ENCODE measurements around the gene NAPB.
A peak's percentile ranks its signal among the peaks of the same experiment; 100 is the strongest.
"Not testable (repeated sequence)": the region's sequence is repeated elsewhere in the genome, so short reads cannot be mapped to it uniquely, and the experiment has no call there.

NAPB gene

DNA sequence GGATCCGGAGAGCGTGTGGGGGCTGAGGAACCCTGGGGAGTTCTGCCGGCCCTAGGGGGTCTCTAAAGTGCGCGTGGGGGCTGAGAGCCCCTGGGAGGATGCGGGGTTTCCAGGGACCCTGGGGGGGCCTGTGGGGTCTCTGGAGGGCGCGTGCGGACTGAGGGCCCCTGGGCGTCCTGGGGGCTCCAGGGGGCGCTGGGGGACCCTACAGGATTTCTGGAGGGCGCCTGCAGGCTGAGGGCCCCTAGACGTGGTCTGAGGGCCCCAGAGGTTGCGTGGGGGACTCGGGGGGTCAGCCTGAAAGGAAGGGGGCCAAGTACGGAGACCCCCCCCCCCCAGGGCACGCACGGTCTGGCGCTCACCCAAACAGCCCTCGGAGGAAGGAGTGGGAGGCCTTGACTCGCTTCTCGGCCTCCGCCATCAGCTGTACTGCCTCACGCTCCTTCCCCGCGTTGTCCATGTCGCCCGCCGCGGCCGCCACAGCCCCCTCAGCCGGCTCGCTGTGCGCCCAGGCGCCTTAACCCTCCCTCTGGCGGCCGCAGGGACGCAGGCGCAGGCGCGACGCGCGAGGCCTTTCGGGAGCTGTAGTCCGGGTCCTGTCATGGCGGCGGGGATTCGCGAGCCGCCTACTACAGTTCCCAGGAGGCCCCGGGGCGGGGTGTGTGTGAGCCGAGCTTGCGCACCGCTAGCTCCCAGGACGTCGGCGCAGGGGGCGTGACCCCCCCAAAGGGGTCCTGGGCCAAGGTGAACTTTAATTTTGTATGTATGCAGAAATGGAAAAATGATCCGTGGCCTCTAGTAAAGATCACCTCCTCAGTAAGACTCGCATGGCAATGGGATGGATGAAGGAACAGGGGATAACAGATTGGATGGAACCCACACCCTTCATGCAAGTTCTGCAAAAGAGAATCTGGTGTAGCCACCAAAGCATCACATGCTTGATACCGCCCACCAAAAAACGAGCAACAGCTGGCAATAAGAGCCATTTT lies at the start of gene NAPB:
TSS of gene NAPB (minus strand) at position 546 of the 989 bp plus-strand sequence. CDS start at position 460, 86 bp downstream.
- no peak for FAIRE-seq

DNA sequence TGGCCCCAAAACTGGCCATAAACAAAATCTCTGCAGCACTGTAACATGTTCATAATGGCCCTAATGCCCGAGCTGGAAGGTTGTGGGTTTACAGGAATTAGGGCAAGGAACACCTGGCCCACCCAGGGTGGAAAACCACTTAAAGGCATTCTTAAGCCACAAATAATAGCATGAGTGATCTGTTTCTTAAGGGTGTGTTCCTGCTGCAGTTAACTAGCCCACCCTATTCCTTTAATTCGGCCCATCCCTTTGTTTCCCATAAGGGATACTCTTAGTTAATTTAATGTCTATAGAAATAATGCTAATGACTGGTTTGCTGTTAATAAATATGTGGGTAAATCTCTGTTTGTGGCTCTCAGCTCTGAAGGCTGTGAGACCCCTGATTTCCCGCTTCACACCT lies 45.7 kb upstream of the NAPB start:
- not testable (repeated sequence) for FAIRE-seq

DNA sequence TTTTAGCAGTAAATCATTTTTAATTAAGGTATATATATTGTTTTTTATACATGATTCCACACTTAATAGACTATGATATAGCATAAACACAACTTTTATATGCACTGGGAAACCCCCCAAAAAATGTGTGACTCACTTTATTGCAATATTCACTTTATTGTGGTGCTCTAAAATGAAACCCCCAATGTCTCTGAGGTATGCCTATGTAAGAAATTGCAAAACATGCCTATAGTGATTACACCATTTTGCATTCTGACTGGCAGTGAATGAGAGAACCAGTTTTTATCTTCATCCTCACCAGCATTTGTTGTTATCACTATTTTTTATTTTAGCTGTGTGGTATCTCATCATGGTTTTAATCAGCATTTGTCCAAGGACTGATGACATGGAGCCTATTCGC lies 39.9 kb upstream of the NAPB start:
- no peak for FAIRE-seq

DNA sequence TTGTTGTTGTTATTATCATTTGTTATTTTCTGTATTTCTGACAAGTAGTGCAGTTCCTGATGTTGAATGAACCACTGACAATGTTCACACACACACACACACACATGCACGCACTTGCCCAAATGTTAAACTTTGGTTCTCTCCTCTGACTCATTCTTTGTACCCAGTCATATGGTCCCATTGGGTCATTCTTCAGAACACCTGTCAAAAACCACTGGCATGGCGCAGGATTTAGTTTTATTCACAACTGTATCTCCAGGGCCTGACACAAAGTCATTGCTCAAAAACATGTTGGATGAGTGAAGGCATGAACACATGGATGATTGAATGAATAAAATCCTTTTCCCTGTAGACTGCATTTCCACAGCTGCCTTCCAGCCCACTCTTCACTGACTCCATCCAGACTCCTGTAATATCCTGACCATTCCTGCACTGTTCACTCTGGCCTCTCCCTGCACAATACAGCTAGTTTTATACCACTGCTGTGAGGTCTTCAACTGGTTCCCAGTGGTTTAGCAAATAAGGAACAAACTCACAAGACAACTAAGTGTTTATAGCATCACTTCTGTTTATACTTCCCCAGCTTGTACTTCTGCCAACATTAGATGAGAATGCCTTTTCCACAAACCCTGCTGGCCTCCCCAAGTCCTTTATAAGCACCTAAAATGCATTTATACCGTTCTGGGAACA lies 38.3 kb upstream of the NAPB start:
- no peak for FAIRE-seq

DNA sequence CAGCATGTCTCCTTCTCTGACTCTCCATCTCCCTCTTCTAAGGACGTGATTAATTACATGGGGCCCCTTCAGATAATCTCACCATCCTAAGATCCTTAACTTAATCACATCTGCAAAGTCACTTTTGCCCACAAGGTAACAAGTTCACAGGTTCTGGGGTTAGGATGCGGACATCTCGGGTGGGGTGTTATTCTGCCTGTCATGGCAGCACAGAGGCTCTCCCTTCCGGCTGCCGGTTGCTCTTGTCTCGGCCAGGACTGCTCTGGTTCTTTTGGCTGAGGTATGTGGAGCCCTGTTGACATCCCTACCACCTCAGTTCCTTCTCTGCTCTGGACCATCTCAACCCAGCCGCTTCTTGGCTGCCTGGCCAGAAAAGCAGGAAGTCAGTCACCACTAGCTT lies 35.6 kb upstream of the NAPB start:
- no peak for FAIRE-seq

DNA sequence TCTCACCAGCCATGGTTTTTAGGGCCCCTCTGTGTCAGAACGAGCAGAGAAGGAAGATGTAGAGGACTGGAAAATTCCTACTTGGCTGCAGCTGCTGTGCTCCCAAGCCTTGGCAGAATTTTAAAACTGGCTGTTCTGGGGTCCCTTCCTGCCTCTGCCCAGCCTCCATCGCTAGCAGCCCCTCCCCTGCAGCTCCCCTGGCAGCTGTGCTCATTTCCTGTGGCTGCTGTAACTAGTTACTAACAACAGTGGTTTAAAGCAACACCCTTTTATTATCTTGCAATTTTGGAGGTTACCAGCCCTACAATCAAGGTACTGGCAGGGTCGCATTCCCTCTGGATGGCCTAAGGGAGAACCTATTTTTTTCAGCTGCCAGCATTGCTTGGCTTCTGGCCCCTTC lies 35.1 kb upstream of the NAPB start:
- FAIRE-seq, result no peak

DNA sequence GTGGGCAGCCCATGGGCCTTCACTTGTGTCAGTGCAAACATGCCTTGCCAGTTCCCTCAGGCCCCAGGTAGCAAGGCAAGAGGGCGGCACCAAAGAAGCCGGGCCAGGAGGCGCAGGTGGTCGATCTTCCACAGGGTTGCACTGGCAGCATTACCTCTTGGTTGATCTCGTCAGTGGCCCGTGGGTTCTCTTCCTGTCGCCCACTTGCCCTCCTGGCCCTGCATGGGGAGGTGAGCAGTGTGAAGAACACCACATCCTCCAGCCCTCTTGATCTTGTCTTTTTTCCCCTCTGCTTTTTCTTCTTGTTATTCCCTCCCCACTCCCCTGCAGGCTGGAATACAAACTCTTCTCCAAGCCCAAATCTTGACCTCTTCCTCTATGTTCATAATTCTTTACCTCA lies 34.4 kb upstream of the NAPB start:
- FAIRE-seq, result no peak

DNA sequence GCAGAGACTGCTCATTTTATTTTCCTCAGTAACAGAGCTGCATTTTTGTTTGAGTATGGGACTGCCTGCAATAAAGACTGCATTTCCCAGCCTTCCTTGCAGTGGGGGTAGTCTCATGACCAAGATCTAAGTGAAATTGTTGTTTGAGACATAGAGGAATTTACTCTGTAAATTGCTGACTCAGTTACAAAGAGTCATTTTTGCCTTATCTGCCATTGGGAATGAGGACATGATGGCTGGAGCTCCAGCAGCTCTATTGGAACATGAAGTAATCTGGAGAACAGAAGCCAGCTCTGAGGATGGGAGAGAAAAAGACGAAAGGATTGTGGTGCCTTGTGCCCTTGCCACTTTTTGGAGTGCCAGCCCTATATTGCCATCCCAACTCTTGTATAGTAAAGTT lies 33.5 kb upstream of the NAPB start:
- no peak for FAIRE-seq

DNA sequence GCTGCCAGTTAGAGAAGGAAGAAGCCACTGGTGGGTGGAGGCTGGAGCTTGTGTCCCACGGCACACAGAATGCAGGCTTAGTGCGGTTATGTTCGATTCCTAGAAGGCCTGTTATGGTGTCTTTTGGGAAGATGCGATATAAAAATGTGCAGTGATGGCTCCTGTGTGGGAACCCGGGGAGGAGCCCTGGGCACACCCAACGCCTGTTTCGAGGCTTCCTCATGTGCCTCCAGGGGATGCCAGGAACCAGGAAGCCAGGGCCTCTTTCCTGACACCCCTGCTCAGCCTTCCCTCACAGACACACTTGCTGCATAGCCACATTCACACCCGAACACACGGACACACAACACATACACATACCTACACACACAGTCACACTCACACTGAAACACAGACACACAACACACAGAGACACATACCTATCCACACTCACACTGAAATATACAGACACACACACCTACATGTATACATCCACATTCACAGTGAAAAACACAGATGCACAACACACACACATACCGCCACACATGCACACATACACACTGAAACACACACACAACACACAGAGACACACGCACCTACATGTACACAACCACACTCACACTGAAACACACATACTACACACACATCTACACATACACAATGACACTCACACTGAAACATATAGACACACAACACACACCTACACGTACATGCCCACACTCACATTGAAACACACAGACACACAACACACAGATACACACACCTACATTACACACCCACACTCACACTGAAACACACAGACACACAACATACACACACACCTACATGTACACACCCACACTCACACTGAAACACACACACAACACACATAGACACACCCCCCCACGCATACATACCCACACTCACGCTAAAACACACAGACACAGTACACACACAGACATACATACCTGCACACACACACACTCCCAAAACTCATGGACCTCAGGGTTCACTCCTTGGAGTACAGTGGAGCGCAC lies 32.6 kb upstream of the NAPB start:
- no peak for FAIRE-seq

DNA sequence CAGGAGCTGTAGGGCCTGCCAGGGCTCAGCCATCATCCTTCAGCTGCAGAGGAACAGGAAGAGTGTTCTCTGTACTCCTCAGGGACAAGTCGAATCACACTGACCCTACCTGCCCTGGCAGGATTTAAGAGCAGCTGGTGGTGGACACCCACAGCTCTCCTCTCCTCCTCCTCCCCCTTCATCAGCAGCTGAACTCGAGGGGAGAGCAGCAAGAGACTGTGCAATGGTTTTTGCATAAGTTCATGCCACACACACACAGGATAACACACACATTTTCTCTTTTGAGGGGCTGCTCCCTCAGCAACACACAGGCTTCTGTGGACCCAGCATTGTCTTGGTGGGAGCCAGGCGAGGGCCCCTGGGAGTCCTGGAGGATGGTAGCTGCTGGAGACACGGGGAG lies 31.5 kb upstream of the NAPB start, which contains the start of gene CST11:
TSS of gene CST11 (minus strand) at position 101 of the 400 bp plus-strand sequence. CDS start at position 36, 65 bp downstream.
- no peak for FAIRE-seq

DNA sequence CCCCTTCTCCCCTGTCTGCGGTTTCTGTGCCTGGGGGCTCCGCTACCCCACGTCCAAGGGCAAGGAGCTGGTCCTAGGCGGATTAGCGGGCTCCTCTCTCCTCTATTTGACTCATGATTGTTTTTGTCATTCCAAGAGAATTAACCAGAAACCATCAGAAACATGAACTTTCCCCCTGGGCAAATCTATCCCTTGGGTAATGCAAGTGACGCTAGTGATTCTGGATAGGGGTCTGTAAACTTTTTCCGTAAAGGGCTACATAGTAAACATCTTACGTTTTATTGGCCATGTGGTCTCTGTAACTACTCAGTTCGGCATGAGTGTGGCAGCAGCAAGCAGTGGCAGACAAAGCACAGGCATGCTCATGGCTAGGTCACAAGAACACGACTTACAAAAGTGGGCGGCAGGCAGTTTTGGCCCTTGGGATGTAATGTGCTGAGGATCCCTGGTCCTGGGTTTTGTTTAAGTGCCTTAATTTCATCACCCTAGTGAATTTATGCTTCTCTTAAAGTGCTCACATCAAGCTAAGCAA lies 30.7 kb upstream of the NAPB start:
- no peak for FAIRE-seq

DNA sequence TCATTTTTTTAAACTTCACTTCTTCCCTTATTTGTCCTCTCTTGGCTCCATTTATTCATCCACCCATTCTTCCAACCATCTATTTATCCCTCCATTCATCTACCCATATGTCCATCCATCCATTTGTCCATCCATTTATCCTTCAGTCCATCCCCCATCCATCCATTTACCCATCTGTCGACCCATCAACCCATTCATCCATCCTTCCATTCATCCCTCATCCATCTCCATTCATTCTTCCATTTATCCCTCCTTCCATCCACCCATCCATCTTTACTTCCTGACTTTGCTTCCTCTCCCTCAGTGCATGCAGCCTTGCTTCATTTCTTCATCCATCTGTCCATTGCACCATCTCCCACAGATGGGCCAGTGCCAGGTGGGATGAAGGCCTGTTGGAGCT lies 29.6 kb upstream of the NAPB start:
- FAIRE-seq, result no peak

DNA sequence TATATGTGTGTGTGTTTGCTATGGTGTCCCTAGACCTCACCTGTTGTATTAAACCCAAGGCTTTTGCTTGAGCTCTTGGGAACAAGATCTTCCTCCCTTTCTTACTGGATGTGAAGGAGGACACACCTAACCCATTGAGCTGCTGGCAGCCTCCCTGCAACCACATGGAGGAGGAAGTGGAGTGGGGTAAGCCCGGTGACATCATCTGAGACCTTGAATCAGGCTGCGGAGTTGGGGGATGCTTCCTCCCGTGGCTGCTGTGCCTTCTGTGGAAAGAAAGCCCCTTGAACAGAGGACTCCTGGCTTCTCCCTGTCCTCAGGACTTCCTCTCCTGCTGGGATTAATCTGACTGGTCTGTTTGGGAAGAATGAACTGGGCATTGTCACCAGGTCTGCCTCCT lies 28.1 kb upstream of the NAPB start:
- no peak for FAIRE-seq

DNA sequence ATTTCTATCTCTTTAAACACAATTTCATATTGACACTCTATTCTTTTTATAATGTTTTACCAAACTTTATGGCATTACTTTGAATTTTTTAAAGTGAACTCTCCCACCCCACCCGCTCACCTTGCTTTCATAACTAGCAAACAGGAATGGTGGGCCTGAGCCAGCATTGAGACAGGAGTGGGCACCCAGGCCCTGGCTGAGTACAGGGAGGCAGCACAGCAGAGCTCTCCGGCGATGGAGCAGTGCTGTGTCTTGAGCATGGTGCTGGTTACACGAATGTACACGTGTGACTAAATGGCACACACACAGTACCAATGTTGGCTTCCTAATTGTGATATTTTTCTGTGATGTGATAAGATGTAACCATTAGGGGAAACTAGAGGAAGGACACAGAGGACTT lies 26.9 kb upstream of the NAPB start:
- no peak for FAIRE-seq

DNA sequence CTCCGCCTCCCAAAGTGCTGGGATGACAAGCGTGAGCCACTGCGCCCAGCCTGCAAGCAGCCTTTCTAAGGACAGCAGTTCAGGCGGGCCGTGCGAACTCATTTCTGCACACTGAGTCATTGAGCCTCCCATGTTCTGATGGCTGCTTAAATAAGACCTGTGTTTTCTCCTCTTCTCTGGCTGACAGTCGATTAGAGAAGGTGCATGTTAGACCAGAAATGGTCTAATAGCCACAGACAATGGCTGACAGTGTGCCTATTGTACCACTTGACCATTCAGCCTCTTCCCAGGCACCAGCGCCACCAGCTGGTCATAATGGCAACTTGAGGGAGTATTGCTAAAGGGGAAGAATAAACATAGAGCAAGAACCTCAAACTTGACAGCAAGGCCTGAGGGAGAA lies 25.2 kb upstream of the NAPB start:
- FAIRE-seq, result no peak

DNA sequence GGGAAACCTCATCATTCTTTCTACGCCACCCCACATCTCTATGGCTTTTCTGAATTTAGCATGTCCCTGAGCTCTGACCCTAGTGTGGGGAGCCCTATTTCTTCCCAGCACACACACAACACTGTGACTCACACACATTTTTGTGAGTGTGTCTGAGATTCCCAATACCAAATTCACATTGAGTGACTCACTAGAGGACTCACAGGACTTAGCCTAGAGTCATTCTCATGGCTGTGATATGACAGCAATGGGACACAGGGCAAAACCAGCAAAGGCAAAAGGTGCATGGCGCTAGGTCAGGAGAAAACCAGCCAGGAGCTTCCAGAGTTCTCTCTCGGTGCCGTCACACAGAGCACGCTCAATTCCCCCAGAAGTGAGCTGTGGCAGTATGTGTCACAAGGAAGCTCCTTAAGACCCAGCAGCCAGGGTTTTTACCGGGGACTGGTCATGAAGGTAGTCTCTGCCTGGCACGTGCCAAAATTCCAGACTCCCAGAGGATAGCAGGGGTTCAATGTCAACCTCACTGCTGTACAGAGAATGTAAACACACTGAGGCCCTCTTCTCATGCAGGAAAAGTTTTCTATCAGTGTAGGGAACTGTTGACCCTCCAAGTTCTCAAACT lies 24.4 kb upstream of the NAPB start:
- FAIRE-seq, result no peak

DNA sequence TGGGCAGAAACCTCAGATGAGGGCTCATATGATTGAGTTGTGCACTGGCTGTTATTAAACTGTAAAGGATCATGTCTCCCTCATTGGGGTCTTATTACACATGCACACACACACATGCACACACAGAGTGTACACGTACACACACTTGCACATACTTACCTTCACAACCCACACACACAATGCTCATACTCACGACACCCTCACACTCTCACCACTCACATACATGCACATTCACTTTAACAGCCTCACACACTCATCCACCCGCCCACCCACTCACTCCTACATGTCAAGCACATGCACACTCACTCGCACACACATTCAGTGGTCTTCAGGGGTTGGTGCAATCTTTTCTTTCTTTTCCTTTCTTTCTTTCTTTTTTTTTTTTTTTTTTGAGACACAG lies 23.6 kb upstream of the NAPB start:
- no peak for FAIRE-seq

DNA sequence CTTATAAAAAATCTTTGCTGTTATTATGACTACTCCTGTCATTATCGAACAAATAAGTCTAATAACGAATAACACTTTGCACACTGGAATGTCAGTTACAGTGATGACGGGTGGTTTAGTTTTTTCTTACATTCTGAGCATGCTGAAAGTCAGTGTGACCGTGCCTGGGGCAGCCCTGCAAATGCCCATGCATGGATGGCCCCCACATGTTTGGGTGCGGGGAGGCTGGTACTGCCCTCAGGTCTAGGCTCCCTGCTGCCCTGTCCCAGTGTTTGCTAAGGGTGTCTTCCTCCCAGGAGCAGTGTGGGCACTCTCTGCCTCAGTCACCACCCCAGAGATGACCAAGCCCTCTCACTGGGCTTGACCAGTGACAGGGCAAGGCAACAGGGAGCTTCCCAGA lies 21.1 kb upstream of the NAPB start:
- no peak for FAIRE-seq

DNA sequence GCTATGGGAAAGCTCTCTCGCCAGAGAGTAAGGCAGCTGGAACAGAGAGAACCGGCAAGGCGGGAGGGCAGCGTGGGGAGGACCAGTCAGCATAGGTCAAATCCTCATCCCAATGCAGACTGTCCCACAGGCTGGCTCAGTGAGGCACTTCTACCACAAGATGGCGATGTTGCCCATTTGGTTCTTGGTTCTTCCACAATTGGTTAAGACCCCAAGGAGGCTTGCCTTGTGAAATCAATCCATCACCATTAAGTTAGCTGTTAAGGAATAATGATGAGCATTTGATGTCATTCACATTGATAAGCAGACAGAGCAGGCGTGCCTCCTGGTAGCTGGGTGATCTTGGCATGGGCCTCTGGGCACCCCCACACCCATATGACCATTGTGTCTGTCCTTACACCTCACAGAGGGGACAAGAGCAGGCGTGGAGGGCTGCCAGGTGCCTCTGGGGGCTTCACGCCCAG lies 20.6 kb upstream of the NAPB start:
- FAIRE-seq, result peak; percentile 76

DNA sequence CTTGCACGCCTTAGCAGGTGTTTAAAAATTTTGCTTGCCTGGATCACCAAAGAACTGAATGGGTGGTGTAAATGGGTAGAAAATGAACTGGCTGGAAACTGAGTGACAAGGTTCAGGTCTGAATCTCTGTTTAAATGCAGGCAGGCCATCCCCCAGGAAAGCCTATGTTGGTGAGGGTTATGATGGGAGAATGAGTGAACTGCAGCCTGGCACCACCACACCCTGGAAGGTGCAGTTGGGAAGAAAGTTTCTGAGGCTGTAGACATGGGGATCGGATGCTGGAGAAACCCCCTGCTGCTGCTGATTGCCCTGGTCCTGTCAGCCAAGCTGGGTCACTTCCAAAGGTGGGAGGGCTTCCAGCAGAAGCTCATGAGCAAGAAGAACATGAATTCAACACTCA lies 18.7 kb upstream of the NAPB start:
- no peak for FAIRE-seq

DNA sequence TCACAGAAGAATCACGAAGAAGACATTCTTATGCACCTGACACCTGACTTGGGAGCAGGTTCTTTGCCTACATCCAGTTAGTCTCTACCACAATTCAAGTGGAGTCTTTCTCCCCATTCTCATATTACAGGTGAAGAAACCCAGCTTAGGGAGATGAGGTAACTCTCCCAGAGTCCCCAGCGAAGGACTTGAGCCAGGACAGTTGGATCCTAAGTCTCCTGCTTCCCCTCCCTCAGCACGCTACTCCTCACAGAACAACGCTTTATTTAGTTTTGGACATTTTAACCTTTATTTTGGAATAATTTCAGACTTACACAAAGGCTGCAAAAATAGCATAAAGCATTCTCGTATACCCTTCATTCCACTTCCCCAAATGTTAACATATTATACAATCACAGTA lies 17.4 kb upstream of the NAPB start:
- no peak for FAIRE-seq
